Hypothalamus (tissue), 51 donors: ENCODE results near the gene ST6GALNAC6.
"Not testable (repeated sequence)": the region's sequence is repeated elsewhere in the genome, so short reads cannot be mapped to it uniquely, and the experiment has no call there.

ENCODE experiments used
- DNase-seq, 51 donors: peaks; one replicate each; lab custom pipeline; 2025; lab: John Stamatoyannopoulos, UW

ST6GALNAC6 gene

DNA sequence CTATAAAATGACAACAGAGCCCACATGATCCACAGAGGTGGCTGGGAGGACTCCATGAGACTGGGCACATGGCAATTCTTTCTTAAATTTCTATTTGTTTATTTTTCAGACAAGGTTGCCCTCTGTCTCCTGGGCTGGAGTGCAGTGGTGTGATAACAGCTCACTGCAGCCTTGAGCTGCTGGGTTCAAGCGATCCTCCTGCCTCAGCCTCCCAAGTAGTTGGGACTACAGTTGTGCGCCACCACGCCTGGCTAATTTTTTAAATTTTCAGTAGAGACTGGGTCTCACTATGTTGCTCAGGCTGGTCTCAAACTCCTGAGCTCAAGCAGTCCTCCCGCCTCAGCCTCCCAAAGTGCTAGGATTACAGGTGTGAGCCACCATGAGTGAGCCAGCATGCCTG, 53.8 kb downstream of the ST6GALNAC6 start:
- DNase-seq = not testable (repeated sequence)

DNA sequence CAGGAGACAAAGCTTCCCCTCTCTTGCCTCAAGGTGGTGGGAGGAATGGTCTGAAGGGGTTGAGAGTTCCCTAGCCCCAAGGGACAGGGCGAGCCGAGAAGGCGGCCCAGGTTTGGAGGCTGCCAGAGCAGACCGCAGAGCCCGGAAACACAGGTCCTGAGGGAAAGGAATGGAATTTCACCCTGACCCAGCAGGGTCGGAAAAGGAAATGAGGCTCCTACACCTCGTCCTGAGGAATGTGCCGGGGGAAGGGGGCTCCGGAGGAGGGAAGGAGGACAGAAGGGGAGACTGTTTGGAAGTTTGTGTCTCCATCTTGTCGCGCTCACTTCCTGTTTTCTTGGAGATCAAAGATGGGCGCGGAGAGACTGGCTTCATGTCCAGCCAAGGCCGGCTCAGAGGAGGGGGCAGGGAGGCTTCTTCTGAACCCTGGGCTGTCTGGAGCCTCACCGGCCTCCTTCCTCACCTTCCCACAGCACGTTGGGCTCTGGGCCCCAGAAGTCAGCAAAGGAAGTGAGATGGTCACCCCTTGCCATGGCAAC, 54.5 kb downstream of the ST6GALNAC6 start:
- DNase-seq = no peak

DNA sequence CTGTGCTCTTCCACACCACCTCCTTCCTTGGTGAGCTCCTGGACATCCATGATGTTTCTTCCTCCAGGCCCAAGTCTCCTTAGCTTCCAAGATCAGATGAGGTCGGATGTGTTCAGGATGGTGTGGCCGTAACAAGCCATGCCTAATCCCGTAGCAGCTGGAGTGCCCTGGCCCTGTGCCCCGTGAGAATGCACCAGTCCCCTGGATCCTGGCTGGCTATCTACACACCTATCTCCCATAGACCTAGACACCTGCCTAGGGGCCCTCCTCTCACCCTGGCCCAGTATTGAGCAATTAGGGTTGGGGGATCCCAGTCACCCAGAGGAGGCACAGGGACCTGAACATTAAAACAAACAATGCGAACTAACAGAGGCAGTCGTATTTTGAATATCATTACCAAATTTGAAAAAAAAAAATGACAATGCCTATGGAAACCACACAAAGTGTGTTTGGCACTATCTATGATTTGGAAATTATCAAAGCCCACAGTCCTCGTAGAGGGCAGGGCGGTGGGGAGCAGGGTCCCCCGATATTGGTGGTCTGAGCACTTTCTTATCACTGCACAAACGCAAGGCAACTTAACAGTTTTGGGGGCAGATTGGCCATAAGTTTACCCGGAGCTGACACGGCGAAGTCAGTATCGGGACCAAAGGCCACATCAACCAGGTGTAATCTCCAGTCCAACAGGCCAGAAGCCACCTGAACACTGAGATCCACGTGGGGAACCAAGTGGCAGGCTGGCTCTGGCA, 58.1 kb downstream of the ST6GALNAC6 start:
- DNase-seq = no peak

DNA sequence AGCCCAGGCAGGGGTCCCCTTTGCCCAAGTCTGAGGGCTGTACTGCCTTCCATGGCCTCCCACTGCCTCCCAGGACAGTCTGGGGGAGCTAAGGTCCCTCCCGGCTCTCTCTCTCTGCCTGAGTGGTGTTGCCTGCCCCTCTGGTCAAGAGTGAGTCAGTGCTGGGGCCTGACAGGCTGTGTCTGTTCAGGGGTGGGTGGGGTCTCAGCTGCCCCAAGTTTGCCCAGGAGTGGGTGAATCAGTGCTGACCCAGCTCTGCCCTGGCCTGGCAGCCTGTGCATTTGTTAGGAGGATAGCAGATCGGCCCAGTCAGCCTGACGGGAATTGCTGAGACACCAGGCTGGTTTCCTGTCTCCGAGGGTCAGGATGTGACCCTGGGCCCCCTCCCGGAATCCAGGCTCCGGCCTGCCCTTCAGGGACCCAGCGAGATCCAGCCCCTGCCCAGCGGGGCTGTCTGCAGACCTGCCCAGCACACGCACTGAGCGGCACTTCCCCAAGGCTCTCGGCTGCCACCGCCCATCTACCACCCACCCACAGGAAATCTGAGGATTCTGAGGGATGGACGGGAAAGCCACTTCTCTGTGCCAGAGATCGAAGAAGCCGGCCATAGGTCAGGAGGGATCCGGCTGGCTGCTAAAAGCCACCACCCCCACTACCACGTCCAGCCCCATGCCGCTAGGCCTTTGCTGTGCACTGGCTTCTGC, 60.9 kb downstream of the ST6GALNAC6 start:
- DNase-seq = peak in 3 of 51 donors; percentile 15 to 55 (median 31)

DNA sequence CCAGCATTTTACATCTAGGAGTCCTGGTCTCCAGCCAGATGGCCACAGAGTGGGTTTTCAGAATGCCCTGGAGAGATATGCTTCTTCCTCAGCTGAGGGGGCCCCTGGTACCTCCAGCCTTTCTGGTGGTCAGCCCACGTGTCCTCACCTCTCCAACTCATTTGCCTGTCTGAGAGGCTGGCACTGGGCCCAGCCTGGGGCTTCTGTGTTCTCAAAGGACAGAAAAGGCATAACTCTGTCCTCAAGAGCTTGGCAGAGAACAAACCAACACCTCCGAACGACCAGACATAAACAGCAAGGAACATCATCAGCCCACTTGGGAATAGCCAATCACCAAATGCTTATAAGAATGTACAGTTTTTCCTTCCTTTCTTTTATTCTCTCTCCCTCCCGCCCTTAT, 62.1 kb downstream of the ST6GALNAC6 start:
- DNase-seq = no peak

DNA sequence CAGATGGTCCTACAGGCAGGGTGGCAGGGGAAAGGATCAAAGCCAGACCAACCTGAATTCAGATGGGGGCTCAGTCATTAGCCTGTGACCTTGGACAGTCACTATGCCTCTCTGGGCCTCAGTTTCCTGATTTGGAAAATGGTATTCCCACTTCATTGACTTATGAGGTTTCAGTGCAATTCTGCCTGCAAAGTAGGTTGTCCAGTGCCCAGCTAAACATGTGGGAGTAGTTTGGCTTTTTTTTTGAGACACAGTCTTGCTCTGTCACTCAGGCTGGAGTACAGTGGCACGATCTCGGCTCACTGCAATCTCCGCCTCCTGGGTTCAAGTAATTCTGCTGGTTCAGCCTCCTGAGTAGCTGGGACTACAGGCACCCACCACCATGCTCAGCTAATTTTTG, 62.8 kb downstream of the ST6GALNAC6 start:
- DNase-seq = not testable (repeated sequence)

DNA sequence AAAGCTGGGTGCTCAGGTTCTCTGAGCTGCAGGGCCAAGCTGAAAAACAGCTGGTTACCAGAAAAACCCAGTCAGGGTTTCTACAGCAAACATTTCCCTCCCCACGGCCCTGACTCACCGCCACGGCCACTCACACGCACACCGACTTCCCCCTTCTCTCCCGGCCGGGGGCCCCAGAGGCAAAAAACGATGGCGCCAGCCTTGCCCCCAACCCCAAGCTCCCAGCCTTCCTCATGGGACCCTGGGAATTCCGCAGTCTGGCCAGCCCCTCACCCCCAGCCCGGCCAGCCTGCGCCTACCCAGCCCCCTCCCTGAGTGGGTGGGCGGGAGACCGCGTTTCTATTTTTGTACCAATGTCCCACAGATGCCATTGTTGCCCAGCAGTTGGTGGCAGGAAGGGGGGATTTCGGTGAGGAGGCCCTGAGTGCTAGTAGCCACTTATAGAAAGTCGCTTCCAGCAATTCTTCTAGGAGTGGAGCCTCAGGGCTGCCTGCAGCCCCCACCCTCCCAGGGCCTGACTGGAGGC, 63.3 kb downstream of the ST6GALNAC6 start:
- peak in 2 of 51 donors; percentile 9 to 20 for DNase-seq
